NCI-H446 treated with DMSO at 0.1 percent for 48 hours (cell line): ENCODE data around the gene RNF182.
"Not testable (repeated sequence)": the region's sequence is repeated elsewhere in the genome, so short reads cannot be mapped to it uniquely, and the experiment has no call there.

Source experiments
- DNase-seq: peaks from one replicate; lab custom pipeline; 2025; lab: John Stamatoyannopoulos, UW

Gene RNF182

DNA sequence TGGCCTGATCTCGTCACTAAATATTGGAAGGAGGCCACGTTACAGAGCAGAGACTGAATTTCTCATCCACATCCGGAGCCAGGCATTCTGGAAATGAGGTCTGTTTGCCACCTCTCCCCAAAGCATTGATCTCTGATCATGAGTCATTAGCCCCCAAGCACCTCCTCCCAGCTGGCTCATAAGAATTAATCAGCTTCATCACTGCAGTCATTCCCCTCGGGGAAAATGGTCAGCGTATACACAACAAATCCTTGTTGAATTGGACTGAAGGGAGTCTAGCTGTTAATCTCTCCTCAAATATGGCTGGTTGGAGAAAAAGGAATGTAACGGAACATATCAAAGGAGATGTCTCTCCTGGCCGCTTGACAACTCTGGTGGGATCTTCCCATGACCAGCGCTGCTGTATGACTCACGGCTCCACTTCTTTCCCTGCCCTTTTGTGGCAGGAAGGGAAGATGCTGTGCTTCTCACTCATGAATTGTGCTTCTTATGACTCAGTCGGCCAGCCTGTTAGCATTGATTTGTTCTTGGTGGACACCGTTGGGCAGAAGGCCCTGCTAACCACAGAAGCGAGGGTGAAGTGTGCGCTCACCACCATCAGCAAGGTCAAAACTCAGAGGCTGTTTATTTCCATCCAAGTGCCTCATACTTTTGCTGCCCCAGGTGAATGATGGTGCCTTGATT is 76.7 kb downstream of the RNF182 start:
- DNase-seq: peak; percentile 76

- DNase-seq: no peak
Measured at GRCh38 chr6:14002176-14002947, 77.6 kb downstream of the RNF182 start.

GRCh38 chr6:14004258-14004657 is 79.5 kb downstream of the RNF182 start:
- DNase-seq: no peak

GRCh38 chr6:14008809-14009208 is 84.1 kb downstream of the RNF182 start:
- DNase-seq: no peak

DNA sequence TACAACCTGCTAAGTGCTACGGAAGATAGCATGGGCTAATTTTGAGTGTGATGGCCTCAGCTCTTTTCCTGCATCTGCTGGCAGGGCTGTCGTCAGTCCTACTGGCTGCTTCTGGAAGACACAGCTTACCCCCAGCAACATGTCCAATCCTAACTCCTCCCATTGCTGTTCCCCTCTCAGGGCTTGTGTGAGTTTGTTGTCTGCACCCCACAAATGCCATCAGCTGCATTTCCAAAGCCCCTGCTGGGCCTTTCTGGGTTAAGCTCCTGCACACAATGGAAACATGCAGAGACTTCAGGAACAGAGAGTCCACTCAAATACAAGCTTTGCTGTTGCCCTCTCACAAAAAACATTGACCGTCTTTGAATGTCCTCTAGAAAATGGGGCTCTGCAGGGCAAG is 84.7 kb downstream of the RNF182 start:
- DNase-seq: no peak

DNA sequence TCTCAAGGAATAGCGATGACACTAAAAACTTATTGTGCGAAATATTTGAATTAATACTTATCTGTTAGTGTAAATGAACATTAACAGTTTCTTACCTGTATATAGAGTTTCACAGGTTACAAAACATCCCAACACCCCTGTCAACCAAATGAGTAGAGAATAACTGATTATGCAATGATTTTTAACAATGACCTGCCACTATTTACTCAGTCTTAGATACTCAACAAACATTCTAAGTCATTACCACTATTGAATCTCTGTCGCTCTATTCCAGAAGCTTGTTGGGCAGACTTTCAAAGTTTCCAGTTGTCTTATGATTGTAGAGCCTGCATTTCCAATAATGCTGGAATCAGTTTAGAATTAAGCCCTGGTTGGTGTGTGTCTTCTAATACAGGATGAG is 85.5 kb downstream of the RNF182 start:
- DNase-seq: no peak

- no peak for DNase-seq
Measured at GRCh38 chr6:14012313-14013030, 87.7 kb downstream of the RNF182 start.

DNA sequence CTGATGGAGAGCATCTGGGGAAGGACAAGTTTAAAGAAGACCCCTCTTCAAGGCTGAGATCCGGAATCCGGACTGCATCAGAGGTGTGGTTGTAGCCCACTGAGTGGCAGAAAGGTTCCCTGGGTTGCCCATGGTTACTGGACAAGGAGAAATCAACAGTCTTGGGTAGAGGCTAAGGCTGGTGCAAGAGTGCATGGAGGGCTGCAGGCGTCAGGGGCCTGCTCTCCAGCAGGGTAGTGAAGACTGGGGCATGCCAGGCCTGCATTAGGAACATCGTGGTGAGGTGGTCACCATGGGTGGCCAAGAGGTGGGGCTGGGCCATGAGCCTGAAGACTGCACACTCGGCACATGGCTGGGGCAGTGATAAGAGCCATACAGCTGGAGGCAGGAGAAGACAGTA is 91.2 kb downstream of the RNF182 start:
- DNase-seq: no peak

GRCh38 chr6:14016432-14016831 is 91.7 kb downstream of the RNF182 start:
- DNase-seq: no peak

- no peak for DNase-seq
Measured at GRCh38 chr6:14016935-14017625, 92.3 kb downstream of the RNF182 start.

DNA sequence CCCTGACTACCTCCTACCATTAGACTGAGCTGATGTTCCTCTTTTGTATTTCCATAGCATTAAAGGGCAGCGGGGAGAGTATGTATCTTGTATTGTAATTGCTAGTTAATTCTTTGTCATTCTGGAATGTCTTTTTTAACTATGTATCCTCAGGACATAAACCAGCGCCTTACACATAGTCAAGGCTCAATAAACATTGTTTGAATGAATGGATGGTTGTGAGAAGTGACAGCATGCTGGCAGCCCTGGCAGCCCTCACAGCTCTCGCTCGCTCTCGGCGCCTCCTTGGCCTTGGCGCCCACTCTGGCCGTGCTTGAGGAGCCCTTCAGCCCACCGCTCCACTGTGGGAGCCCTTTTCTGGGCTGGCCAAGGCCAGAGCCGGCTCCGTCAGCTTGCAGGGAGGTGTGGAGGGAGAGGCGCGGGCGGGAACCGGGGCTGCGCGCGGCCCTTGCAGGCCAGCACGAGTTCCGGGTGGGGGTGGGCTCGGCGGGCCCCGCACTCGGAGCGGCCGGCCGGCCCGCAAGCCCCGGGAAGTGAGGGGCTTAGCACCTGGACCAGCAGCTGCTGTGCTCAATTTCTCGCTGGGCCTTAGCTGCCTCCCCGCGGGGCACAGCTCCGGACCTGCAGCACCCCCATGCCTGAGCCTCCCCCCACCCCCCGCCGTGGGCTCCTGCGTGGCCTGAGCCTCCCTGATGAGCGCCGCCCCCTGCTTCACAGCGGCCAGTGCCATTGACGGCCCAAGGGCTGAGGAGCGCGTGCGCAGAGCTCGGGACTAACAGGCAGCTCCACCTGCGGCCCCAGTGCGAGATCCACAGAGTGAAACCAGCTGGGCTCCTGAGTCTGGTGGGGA is 93.1 kb downstream of the RNF182 start:
- no peak for DNase-seq

GRCh38 chr6:14018559-14018958 is 93.8 kb downstream of the RNF182 start:
- not testable (repeated sequence) for DNase-seq

DNA sequence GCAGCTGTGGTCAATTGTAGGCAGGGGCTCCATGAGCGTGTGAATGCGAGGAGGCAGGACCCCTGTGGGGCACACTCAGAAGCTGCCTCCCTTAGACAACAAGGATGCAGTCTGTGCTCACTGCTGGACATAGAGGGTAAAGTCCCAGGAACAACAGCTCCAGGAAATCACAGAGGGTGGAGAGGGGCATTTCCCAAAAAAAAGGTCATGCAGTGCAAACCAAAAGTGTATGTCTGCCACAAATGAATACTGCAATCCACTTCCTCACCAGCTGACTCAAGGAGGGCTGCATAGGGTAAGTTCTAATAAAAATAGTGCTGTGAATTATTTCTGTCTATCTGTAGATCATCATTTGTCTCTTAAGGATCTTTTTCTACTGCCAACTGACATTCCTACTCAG is 95.8 kb downstream of the RNF182 start:
- no peak for DNase-seq

- no peak for DNase-seq
Measured at GRCh38 chr6:14021449-14021848, 96.7 kb downstream of the RNF182 start.

- no peak for DNase-seq
Measured at GRCh38 chr6:14022673-14023072, 97.9 kb downstream of the RNF182 start.

GRCh38 chr6:14023855-14024254 is 99.1 kb downstream of the RNF182 start:
- DNase-seq: no peak

- no peak for DNase-seq
Measured at GRCh38 chr6:14025160-14025559, 100.4 kb downstream of the RNF182 start.

DNA sequence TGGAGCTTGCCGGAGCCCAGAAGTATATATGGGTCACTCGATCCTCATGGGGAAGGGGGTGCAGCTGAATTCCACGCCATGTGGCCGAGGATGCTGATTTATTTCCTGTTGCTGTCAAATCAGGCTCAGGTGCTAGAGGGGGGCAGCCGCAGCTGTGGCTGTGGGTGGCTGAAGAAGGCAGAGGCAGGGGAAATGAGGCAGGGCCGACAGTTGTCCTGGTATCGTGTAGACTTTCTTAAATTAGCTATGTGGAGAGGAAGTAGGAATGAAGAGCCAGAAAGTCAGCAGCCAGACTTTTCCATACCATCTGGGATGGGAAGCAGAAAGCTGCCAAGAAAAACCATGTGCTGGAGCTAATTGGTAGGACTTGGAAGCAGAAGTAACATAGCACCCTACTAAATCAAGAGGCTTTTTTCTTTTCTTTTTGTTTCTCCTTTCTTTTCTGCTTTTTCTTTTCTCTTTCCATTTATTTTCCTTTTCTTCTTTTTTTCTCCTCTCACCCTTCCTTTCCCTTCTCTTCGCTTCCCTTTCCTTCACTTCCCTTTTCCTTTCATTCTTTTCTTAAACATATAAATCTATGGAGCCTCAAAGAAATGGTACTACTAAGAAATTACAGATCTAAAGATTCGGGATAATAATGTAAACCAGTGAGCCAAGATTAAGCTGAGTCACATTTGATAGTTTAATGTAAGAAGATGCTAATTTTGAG is 102.2 kb downstream of the RNF182 start:
- peak; percentile 97 for DNase-seq

GRCh38 chr6:14028631-14029030 is 103.9 kb downstream of the RNF182 start:
- peak; percentile 91 for DNase-seq

GRCh38 chr6:14029605-14030004 is 104.9 kb downstream of the RNF182 start:
- no peak for DNase-seq
